Motor neuron (in vitro differentiated cells): Measurements from ENCODE around the gene YARS1. TPM values are rescaled to one million over a fixed set of nuclear protein-coding genes. Genes with fewer than 3 reads are reported as not detected.

Experiments used
- ATAC-seq, 8 experiments: fragments of 200-7000 bp; cut with Tn5 transposase; replicated peaks in 6 of 8; 2 replicates each; pipeline ENCODE4 v1.8.0; 2021; ENCODE audit warnings: mild to moderate bottlenecking in 8 of 8, moderate library complexity in 8 of 8
- H3K27ac ChIP-seq, 2 donors: fragments of 250-450 bp; sonication (Bioruptor Pico); 2 replicates each; pipeline ENCODE4 v1.9.0; 2021; ENCODE audit warnings: antibody characterized with exemption in 2 of 2, mild to moderate bottlenecking in 2 of 2, moderate library complexity in 1 of 2
- H3K4me1 ChIP-seq, 2 donors: fragments of 250-450 bp; sonication (Bioruptor Pico); replicated peaks in 1 of 2; 2 replicates each; pipeline ENCODE4 v1.6.1; 2021; ENCODE audit warnings: antibody characterized with exemption in 2 of 2, mild to moderate bottlenecking in 2 of 2, moderate library complexity in 1 of 2
- H3K4me3 ChIP-seq, 5 donors: fragments of 250-450 bp; sonication (Bioruptor Pico); 2 replicates each; pipeline ENCODE4 v1.9.0; 2021; ENCODE audit warnings: antibody characterized with exemption in 5 of 5, mild to moderate bottlenecking in 5 of 5, moderate library complexity in 4 of 5
- WGBS, 10 experiments: fragments of 450-650 bp; shearing (Covaris generic); methylation state at CpG; one replicate each; pipeline ENCODE4 v1.0.0; 2022; 5-methylcytosine and 5-hydroxymethylcytosine counted together
- in situ Hi-C, 9 experiments: fragments of 400-800 bp; cut with MboI; loops; one replicate each; pipeline ENCODE4 v1.15.0; 2021; ENCODE audit warnings: low sequenced_read_pairs in 9 of 9, low pct_unique_long_range_greater_than_20kb in 2 of 9; ENCODE audit not compliant: unreplicated experiment in 9 of 9
- total RNA-seq, 8 experiments: library from RNA; unstranded; fragments of 300-600 nt; gene quantifications; 2 replicates each; pipeline versions ENCODE4 v1.2.3 to v1.2.4, GENCODE V29; 2022

YARS1 gene
- total RNA-seq, 8 experiments from 2014 or later = 108 to 311 (median 190) TPM

- Histone ChIP-seq H3K4me1 (no peaks in the 10 kb centered on the region), H3K4me3 (no peak overlapping the region), H3K27ac (no peak overlapping the region)
- no peak for ATAC-seq
- in situ Hi-C loops = loop anchor here in 1 of 9 experiments (25.0 kb wide), 1 partner anchor 373 kb away; no protein-coding TSS in a partner anchor
- WGBS, 10 experiments = 33 to 100% (median 95%) methylated on average over 1 to 3 of the region's 3 CpGs; no CpG with 5 or more reads in 3 of the 10 experiments
These were observed 32.3 kb downstream of the YARS1 start for GRCh38 chr1:32784817-32785216.

GRCh38 chr1:32783851-32784250 is 33.3 kb downstream of the YARS1 start:
- in situ Hi-C loops = loop anchor here in 1 of 9 experiments (25.0 kb wide), 1 partner anchor 372 kb away; no protein-coding TSS in a partner anchor
- no peak for ATAC-seq
- Histone ChIP-seq H3K27ac (no peak overlapping the region), H3K4me1 (no peaks in the 10 kb centered on the region), H3K4me3 (no peak overlapping the region)
- WGBS, 10 experiments = 86 to 100% (median 100%) methylated on average over 1 to 5 of the region's 5 CpGs; no CpG with 5 or more reads in 3 of the 10 experiments

- no peak for ATAC-seq
- no peak overlapping the region for H3K27ac ChIP-seq
- no peak overlapping the region for H3K4me3 ChIP-seq
- no peaks in the 10 kb centered on the region for H3K4me1 ChIP-seq
- in situ Hi-C loops = loop anchor here in 1 of 9 experiments (25.0 kb wide), 1 partner anchor 370 kb away; no protein-coding TSS in a partner anchor
- 40 to 100% (median 76%) methylated on average over 1 to 5 of the region's 5 CpGs; no CpG with 5 or more reads in 1 of the 10 experiments for WGBS, 10 experiments
These were observed 35.1 kb downstream of the YARS1 start for GRCh38 chr1:32782086-32782485.

GRCh38 chr1:32780628-32781234 is 36.4 kb downstream of the YARS1 start:
- Histone ChIP-seq H3K4me1 (no peaks in the 10 kb centered on the region), H3K4me3 (no peak overlapping the region), H3K27ac (no peak overlapping the region)
- WGBS, 10 experiments = 81 to 100% (median 92%) methylated on average over 3 to 8 of the region's 8 CpGs; no CpG with 5 or more reads in 2 of the 10 experiments
- no peak for ATAC-seq
- in situ Hi-C loops = loop anchor here in 1 of 9 experiments (25.0 kb wide), 1 partner anchor 368 kb away; no protein-coding TSS in a partner anchor

- in situ Hi-C loops = loop anchor here in 1 of 9 experiments (25.0 kb wide), 1 partner anchor 368 kb away; no protein-coding TSS in a partner anchor
- no peak overlapping the region for H3K4me3 ChIP-seq
- no peak for ATAC-seq
- 93 to 100% (median 97%) methylated on average over 3 to 8 of the region's 8 CpGs; no CpG with 5 or more reads in 4 of the 10 experiments for WGBS, 10 experiments
- H3K4me1 ChIP-seq = no peaks in the 10 kb centered on the region
- H3K27ac ChIP-seq = no peak overlapping the region
These were observed 37.2 kb downstream of the YARS1 start for GRCh38 chr1:32780005-32780404.

GRCh38 chr1:32779242-32779641 is 37.9 kb downstream of the YARS1 start:
- in situ Hi-C loops = loop anchor here in 1 of 9 experiments (25.0 kb wide), 1 partner anchor 367 kb away; no protein-coding TSS in a partner anchor
- Histone ChIP-seq H3K27ac (no peak overlapping the region), H3K4me1 (peaks cover 0 to 4% of the 10 kb centered on the region in 2 donors), H3K4me3 (no peak overlapping the region)
- 85 to 100% (median 97%) methylated on average over 1 to 5 of the region's 5 CpGs; no CpG with 5 or more reads in 3 of the 10 experiments for WGBS, 10 experiments
- no peak for ATAC-seq

- Histone ChIP-seq H3K27ac (no peak overlapping the region), H3K4me1 (peaks cover 5 to 17% of the 10 kb centered on the region in 2 donors), H3K4me3 (no peak overlapping the region)
- in situ Hi-C loops = loop anchor here in 1 of 9 experiments (25.0 kb wide), 1 partner anchor 363 kb away; no protein-coding TSS in a partner anchor
- peak in 4 of 8 experiments; percentile 10 to 57 (median 51) for ATAC-seq
- WGBS, 10 experiments = 9 to 100% (median 88%) methylated on average over 3 to 11 of the region's 13 CpGs; no CpG with 5 or more reads in 4 of the 10 experiments
These were observed 41.4 kb downstream of the YARS1 start for GRCh38 chr1:32775640-32776337.

GRCh38 chr1:32774950-32775634 is 42.1 kb downstream of the YARS1 start:
- peaks cover 5 to 23% of the 10 kb centered on the region in 2 donors for H3K4me1 ChIP-seq
- 86 to 100% (median 94%) methylated on average over 1 to 2 of the region's 2 CpGs; no CpG with 5 or more reads in 5 of the 10 experiments for WGBS, 10 experiments
- H3K27ac ChIP-seq = no peak overlapping the region
- in situ Hi-C loops = loop anchor here in 1 of 9 experiments (25.0 kb wide), 1 partner anchor 363 kb away; no protein-coding TSS in a partner anchor
- ATAC-seq = peak in 4 of 8 experiments; percentile 4 to 90 (median 88)
- no peak overlapping the region for H3K4me3 ChIP-seq

GRCh38 chr1:32774464-32774808 is 42.7 kb downstream of the YARS1 start:
- Histone ChIP-seq H3K27ac (peak overlapping the region in 1 of 2 donors; percentile 50), H3K4me1 (peaks cover 5 to 23% of the 10 kb centered on the region in 2 donors), H3K4me3 (no peak overlapping the region)
- in situ Hi-C loops = no loop called here
- no peak for ATAC-seq

GRCh38 chr1:32773764-32774463 is 43.2 kb downstream of the YARS1 start:
- WGBS, 10 experiments = 60 to 100% (median 93%) methylated on average over 1 to 6 of the region's 7 CpGs; no CpG with 5 or more reads in 3 of the 10 experiments
- in situ Hi-C loops = no loop called here
- Histone ChIP-seq H3K27ac (peak overlapping the region in 1 of 2 donors; percentile 50), H3K4me1 (peaks cover 5 to 23% of the 10 kb centered on the region in 2 donors), H3K4me3 (no peak overlapping the region)
- no peak for ATAC-seq

- peak; percentile 14 to 72 (median 59) for ATAC-seq
- in situ Hi-C loops = no loop called here
- Histone ChIP-seq H3K4me1 (peaks cover 5 to 23% of the 10 kb centered on the region in 2 donors), H3K4me3 (no peak overlapping the region), H3K27ac (no peak overlapping the region)
- WGBS, 10 experiments = 12 to 52% (median 46%) methylated on average over 2 to 9 of the region's 9 CpGs; no CpG with 5 or more reads in 5 of the 10 experiments
These were observed 44.0 kb downstream of the YARS1 start for GRCh38 chr1:32773018-32773763.
